Subcutaneous adipose tissue (tissue), 4 donors: ENCODE data around the gene EFCAB6. TPM values are rescaled to one million over a fixed set of nuclear protein-coding genes. Genes with fewer than 3 reads are reported as not detected.

ENCODE experiments used
- CTCF ChIP-seq: fragments of 450-650 bp; IDR thresholded peaks from one replicate; pipeline ENCODE4 v1.5.1; 2016; ENCODE audit warnings: low read depth, mild to moderate bottlenecking, control low read depth, antibody characterized with exemption, moderate library complexity
- total RNA-seq, 4 donors: library from RNA; depleted of rRNA; stranded (reverse); fragments of >200 nt; gene quantifications; one replicate each; pipeline ENCODE4 v1.1.0, GENCODE V29; 2016

Gene EFCAB6
- total RNA-seq, 4 donors from 2014 or later = 2.1 to 4.0 (median 2.4) TPM

- TF ChIP-seq CTCF = no peak
These were observed 27.7 kb upstream of the EFCAB6 start for GRCh38 chr22:43839781-43840180.

- no peak for TF ChIP-seq CTCF
These were observed 26.6 kb upstream of the EFCAB6 start for GRCh38 chr22:43838571-43839307.

GRCh38 chr22:43838161-43838560 lies 26.1 kb upstream of the EFCAB6 start:
- TF ChIP-seq CTCF = no peak

- no peak for TF ChIP-seq CTCF
These were observed 25.6 kb upstream of the EFCAB6 start for GRCh38 chr22:43837666-43838065.

- no peak for TF ChIP-seq CTCF
These were observed 23.6 kb upstream of the EFCAB6 start for GRCh38 chr22:43835736-43836135.

GRCh38 chr22:43835166-43835565 lies 23.1 kb upstream of the EFCAB6 start:
- no peak for TF ChIP-seq CTCF

- TF ChIP-seq CTCF = no peak
These were observed 21.5 kb upstream of the EFCAB6 start for GRCh38 chr22:43833286-43834240.
